Osteocyte (in vitro differentiated cells): ENCODE measurements around the gene EFNB3. TPM values are rescaled to one million over a fixed set of nuclear protein-coding genes. Genes with fewer than 3 reads are reported as not detected.

Source experiments
- DNase-seq: peaks from one replicate; pipeline ENCODE4 v3.0.0; 2021; ENCODE audit warnings: mixed read lengths; ENCODE audit not compliant: unreplicated experiment; ENCODE audit errors: extremely low spot score
- H3K27ac Mint-ChIP-seq: one replicate; pipeline ENCODE4 v1.8.0; 2021; ENCODE audit warnings: mild to moderate bottlenecking, mixed read lengths; ENCODE audit not compliant: unreplicated experiment
- H3K27me3 Mint-ChIP-seq: one replicate; pipeline ENCODE4 v1.8.0; 2021; ENCODE audit warnings: mixed read lengths; ENCODE audit not compliant: unreplicated experiment
- H3K36me3 Mint-ChIP-seq: one replicate; pipeline ENCODE4 v1.8.0; 2021; ENCODE audit warnings: mixed read lengths; ENCODE audit not compliant: unreplicated experiment
- H3K4me1 Mint-ChIP-seq: one replicate; pipeline ENCODE4 v1.8.0; 2021; ENCODE audit warnings: mixed read lengths; ENCODE audit not compliant: unreplicated experiment
- H3K4me3 Mint-ChIP-seq: one replicate; pipeline ENCODE4 v1.8.0; 2021; ENCODE audit warnings: mild to moderate bottlenecking, moderate library complexity, mixed read lengths; ENCODE audit not compliant: unreplicated experiment
- H3K9me3 Mint-ChIP-seq: one replicate; pipeline ENCODE4 v1.8.0; 2021; ENCODE audit warnings: mixed read lengths; ENCODE audit not compliant: unreplicated experiment
- CTCF ChIP-seq: fragments of 200-600 bp; sonication (generic); IDR thresholded peaks from 2 replicates; pipeline ENCODE4 v1.5.0; 2021; ENCODE audit warnings: antibody characterized with exemption, mild to moderate bottlenecking, moderate library complexity
- total RNA-seq: library from RNA; stranded (reverse); gene quantifications from 2 replicates; pipeline ENCODE4 v1.2.1, GENCODE V29; 2021

EFNB3 gene
- total RNA-seq, 1 donor from 2014 or later = 12.7 TPM

DNA sequence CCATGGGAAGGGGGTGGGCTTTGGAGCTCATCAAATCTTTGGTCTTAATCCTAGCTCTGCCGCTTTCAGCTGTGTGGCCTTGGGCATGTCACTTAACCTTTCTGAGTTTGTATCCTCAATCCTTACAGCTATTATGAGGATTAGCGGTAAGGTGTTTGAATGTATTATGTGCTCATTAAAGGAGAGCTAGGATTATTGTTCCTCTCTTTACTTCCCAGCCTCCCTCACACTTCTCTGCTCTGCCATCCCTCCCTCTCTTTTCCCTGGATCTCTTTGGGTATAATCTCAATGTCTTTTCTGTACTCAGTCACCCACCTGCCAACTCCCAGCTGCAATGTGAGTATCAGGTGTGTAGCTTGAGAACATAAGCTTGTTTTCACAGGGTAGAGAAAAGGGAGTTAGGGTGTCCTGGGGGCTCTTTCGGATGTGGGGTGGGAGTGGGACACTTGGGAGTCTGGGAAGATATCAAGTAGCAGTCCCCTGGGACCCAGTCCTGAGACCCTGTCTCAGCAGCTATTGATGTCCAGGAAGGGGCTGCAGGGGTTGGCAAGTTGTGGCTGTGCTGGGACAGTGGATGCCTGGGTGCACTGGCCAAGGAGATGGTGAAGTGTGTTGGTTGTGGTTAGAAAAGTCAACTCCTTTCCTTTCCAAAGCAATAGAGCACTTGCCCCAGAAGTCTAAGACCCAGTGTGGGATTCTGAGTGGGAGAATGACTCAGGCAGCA is 1.8 kb downstream of the EFNB3 start:
- H3K4me3 Mint-ChIP-seq = no peak overlapping the region
- DNase-seq = no peak
- H3K27me3 Mint-ChIP-seq = peaks cover 28% of the 10 kb centered on the region
- H3K36me3 Mint-ChIP-seq = no peaks in the 10 kb centered on the region
- H3K27ac Mint-ChIP-seq = no peak overlapping the region
- peaks cover 27% of the 10 kb centered on the region for H3K4me1 Mint-ChIP-seq
- no peaks in the 10 kb centered on the region for H3K9me3 Mint-ChIP-seq
- TF ChIP-seq CTCF = no peak

DNA sequence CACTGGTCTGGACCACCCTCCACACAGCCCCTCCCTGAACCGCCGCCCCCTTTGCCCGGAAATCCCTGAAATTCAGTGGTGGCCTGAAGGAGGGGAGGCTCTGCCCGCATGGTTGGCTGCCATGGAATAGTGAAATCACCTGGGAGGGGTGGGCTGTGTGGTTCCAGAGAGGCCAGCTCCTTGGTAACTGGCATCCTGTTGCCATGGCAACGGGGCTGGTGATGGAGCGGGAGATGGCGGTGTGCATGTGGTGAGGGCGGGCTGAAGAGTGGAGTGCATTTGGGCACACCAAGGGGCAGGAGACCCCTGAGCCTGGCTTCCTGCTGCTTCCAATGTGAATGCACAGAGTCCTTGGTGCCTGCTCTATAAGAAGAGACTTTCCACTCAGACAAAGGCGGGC is 2.4 kb downstream of the EFNB3 start:
- H3K27me3 Mint-ChIP-seq = peaks cover 32% of the 10 kb centered on the region
- no peaks in the 10 kb centered on the region for H3K36me3 Mint-ChIP-seq
- DNase-seq = no peak
- H3K9me3 Mint-ChIP-seq = no peaks in the 10 kb centered on the region
- no peak overlapping the region for H3K4me3 Mint-ChIP-seq
- no peak for TF ChIP-seq CTCF
- no peak overlapping the region for H3K27ac Mint-ChIP-seq
- peaks cover 27% of the 10 kb centered on the region for H3K4me1 Mint-ChIP-seq

DNA sequence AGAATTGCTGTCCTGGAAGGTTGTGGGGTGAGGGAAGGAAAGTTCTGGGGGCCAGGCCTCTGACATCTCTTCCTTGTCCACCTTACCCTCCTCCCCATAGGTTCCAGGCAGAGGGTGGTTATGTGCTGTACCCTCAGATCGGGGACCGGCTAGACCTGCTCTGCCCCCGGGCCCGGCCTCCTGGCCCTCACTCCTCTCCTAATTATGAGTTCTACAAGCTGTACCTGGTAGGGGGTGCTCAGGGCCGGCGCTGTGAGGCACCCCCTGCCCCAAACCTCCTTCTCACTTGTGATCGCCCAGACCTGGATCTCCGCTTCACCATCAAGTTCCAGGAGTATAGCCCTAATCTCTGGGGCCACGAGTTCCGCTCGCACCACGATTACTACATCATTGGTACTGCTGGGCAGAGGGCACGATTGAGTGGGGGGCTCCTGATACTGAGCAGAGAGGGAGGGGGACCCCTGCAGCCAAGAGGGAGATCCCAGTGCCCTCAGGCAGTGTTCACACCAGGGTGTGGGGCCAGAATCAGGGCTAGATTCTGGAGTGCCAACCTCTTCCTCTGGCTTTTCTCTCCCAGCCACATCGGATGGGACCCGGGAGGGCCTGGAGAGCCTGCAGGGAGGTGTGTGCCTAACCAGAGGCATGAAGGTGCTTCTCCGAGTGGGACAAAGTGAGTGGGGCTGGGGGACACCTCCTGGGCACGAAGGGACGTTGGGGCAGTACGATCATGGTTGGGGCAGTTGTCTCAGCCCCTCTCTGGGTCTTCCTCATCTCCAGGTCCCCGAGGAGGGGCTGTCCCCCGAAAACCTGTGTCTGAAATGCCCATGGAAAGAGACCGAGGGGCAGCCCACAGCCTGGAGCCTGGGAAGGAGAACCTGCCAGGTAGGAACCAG is 3.1 kb downstream of the EFNB3 start:
- no peaks in the 10 kb centered on the region for H3K9me3 Mint-ChIP-seq
- H3K27ac Mint-ChIP-seq = no peak overlapping the region
- no peaks in the 10 kb centered on the region for H3K36me3 Mint-ChIP-seq
- peaks cover 27% of the 10 kb centered on the region for H3K4me1 Mint-ChIP-seq
- TF ChIP-seq CTCF = no peak
- no peak for DNase-seq
- peaks cover 37% of the 10 kb centered on the region for H3K27me3 Mint-ChIP-seq
- H3K4me3 Mint-ChIP-seq = no peak overlapping the region

DNA sequence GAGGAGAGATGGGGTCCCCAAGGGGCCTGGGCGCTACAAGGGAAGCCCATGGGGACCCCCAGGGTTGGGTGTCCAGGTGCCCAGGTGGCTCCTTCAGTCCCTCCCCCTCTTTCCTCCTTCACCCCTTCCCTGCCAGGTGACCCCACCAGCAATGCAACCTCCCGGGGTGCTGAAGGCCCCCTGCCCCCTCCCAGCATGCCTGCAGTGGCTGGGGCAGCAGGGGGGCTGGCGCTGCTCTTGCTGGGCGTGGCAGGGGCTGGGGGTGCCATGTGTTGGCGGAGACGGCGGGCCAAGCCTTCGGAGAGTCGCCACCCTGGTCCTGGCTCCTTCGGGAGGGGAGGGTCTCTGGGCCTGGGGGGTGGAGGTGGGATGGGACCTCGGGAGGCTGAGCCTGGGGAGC is 4.0 kb downstream of the EFNB3 start:
- no peak for TF ChIP-seq CTCF
- H3K4me3 Mint-ChIP-seq = no peak overlapping the region
- no peaks in the 10 kb centered on the region for H3K9me3 Mint-ChIP-seq
- H3K27me3 Mint-ChIP-seq = peaks cover 45% of the 10 kb centered on the region
- no peak overlapping the region for H3K27ac Mint-ChIP-seq
- DNase-seq = no peak
- H3K4me1 Mint-ChIP-seq = peaks cover 19% of the 10 kb centered on the region
- H3K36me3 Mint-ChIP-seq = no peaks in the 10 kb centered on the region

GRCh38 chr17:7710301-7710700 is 5.3 kb downstream of the EFNB3 start:
- Mint-ChIP-seq H3K9me3 (no peaks in the 10 kb centered on the region), H3K27ac (no peak overlapping the region), H3K4me1 (peaks cover 12% of the 10 kb centered on the region), H3K27me3 (peaks cover 45% of the 10 kb centered on the region), H3K36me3 (no peaks in the 10 kb centered on the region), H3K4me3 (no peak overlapping the region)
- TF ChIP-seq CTCF = no peak
- no peak for DNase-seq
